HG03521 (cell line): Measurements from ENCODE around the gene NECTIN1.

Experiments
- ATAC-seq: cut with Tn5 transposase; IDR thresholded peaks from one replicate; pipeline ENCODE4 v1.9.1; 2021; ENCODE audit warnings: mild to moderate bottlenecking, moderate library complexity; ENCODE audit not compliant: unreplicated experiment

NECTIN1 gene

DNA sequence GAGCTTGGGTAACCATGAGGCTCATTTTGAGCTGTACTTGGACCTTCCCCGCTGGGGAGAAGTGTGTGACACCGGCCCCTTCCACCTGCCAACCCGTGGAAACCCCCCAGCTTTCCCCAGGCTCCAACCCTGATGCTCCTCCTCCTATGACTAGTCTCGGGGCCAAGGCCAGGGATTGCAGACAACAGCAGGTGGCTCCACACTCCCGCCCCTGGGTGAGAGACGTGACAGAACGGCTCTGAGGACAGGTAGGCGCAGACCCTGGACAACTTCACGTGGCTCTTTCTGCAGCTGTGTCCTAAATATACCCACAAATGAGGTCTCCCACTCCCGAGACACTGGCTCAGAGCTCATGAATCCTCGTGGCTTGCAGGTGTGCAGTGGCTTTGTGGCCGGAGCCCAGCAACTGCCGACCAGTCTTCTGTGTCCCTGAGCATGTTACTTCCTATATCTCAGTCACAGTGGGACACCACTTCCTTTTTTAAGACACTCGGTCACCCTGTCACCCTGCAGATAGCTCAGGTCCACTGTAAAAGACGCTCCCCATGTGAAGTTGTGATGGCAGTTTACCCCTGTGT is 55.2 kb downstream of the NECTIN1 start:
- peak; percentile 81 for ATAC-seq

DNA sequence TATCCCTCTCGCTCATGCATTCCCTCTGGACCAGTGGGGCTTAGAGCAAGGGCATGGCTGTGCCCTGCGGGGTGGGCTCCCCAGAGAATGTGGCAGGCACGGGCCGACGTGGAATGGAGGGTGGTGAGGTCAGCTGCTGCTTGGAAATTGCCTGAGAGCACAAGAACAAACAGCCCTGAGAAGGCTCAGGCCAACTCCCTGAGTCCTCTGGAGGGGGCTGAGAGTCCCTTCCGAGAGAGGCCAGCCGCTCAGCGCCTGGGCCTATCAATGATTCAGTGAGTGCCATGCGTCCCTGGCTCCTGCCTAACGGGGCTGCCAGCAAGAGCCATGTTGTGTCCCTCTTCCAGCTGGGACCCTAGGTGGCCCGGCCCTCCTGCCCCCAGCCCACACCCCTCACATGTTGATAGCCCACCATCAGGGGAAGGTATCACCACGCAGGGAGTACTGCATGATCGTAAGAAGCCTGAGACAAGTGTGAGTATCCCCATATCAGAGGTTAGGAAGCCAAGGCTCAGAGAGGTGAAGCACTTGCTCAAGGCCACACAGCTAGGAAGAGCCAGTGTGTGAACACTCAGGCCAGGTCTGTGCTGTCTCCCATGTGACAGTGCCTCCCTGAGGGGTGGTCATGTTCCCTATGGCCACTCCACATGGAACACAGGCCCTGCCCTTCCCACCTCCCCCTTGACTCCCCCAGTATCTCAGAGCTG is 55.8 kb downstream of the NECTIN1 start:
- no peak for ATAC-seq

DNA sequence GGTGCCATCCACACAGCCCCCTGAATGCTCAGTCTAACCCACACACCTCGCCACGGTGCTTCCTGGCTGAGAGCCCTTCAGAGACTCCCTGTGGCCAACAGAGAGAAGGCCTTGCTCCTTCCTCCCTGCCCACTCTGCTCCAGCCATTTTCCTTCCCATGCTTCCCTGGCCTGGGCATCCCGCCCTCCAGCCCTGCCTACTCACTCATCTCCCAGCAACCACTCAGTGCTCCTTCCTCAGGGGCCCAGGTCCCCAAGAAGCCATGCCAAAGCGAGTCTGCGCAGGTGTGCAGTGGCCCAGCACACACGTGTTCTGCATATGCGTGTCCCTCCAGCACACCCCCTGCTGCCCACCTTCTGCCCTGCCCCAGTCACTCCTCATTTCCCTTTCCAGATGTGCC is 56.4 kb downstream of the NECTIN1 start:
- no peak for ATAC-seq

DNA sequence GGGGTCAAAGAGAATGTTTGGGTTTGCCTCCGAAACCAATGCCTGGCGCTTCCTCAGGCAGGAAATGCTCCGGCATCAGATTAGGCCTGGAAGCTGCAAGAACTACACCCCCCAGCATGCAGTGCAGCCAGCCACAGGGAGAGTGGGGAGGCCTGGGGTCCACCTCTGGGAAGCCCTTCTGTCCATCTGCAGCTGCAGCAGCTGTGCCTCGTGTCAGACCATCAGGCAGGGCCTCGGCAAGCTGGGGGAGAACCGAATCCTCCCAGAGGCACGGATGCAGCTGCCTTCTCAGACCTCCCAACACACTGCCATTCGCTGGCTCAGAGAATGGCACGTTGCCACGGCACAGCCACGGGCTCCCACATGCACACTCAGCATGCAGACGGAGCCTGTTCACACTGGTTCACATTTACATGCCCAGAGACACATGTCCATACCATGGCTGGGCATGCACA is 57.4 kb downstream of the NECTIN1 start:
- no peak for ATAC-seq

DNA sequence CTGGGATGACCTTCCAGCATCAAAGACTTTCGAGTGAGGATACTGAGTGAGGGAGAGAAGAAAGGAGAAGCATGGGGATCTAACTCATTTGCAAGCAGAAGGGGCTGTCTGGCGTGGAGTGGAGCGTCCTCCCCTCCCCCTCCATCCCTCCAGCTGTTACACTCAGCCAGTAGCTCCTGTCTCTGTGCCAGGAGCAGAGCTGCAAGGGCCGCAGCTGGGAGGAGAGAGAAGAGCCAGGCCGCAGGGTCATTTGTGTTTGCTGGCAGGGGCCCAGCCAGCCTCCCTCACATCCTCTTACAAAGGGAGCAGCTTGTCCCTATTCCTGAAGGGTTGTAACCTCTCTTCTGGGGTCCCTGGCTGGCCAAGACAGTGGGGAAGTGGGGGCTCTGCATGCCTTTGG is 57.9 kb downstream of the NECTIN1 start:
- no peak for ATAC-seq

DNA sequence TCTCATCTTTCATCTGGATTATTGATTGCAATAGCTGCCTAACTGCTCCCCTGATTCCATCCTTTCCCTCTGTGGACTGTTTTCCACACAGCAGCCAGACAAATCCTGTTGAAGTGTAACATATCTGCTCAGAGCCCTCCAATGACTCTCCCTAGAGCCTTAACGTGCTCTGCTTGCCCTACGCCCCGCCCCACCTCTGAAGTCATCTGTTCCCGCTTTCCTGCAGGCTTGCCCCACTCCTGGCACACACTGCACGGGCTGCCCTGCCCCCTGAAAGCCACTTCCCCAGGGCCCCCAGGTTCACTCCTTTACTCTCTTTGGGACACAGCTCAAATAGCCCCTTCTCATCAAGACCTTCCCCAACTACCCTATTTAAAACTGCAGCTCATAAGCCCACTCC is 59.5 kb downstream of the NECTIN1 start:
- ATAC-seq, result no peak

DNA sequence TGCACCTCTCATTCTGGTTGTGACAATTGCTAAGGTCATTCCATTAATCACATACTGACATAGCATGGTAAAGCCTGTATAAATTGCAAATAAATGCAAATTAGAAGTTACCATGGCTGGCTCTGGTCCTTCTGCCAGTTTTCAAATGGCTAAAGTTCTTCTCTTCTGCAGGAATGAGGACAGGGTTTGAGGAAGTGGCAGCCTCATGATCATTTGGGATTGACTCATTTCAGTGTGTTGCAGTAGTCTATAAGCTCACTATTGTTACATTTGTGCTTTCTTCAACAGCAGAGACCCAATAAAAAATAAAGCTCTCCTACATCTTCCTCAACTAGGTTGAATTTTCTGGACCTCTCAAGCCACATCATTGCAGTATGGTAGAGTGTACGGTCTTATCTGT is 60.3 kb downstream of the NECTIN1 start:
- no peak for ATAC-seq

DNA sequence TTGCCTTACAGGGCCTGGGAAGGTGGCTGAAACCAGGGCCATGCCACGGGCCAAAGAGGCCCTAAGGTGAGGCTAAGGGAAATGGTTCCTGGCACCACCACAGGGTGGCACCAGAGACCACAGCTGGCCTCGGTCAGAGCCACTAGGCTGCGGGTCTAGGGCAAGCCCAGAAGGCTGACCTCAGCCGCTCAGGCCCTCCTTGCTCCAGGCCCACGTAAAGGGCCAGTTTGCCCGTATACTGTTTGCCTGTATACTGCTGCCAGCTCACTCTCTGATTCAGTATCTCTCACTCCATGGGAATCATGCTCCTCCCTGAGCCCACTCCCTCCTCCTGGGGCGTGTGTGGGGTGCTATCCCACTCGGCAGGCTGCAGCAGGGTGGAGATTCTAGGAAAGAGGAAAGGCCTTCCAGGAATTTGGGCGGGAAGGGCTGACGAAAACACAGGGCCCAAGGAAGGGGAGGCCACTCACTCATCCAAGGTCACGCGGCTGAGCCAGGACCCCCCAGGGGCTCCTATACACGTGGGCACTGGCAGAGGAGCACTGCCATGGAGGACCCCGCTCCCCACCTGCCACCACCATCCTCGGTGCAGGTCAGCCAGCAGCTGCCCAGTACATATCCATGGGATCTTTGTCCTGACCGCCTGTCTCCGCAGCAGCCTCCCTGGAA is 62.4 kb downstream of the NECTIN1 start:
- ATAC-seq, result no peak

DNA sequence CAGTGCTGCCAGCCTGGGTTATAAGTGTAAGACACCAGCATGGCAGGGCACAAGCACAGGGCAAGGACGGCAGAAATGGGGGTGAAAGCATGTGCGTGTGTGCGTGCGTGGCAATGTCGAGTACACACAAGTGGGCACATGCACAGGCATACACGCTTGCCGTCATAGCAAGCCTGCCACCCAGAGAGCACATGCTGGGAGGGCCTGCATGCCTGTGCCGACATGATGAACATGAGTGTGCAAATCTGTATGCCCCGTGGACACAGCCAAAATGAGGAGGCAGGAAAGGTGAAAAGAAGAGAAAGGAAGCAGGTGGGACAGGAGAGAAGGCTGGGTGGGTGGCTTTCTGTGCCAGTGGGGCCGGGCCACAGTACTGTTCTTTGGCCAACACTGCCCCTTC is 62.9 kb downstream of the NECTIN1 start:
- no peak for ATAC-seq

DNA sequence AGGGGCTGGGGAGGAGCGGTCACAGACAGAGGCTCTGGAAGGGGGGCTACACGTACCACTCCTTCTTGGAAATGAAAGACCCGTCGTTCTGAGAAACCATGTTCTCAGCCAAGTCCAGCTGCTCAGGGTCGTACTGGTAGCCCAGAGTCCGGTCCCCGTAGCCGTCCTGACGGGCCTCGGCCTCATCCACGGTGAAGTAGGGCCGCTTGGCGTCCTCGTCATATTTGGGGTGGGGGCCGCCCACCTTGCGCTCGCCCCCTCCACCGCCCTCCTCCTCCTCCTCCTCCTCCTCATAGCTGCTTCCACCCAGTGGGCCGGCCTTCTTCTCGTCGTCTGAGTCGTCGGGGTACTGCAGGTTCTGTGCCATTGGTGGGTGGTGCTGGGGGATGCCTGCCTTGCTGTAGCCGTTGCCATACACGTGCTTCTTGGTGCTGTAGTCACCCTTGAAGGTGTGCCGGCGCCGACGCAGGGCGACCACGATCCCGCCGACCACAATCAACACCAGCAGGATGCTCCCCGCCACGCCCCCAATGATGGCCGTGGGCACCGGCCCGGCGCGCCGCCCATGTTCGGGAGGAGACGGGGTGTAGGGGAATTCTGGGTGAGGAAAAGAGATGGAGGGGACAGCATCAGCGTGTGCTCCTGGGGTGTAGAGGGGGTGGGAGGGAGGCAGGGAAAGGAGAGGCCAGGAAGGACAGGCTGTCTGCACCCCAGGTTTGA is 64.1 kb downstream of the NECTIN1 start:
- no peak for ATAC-seq

DNA sequence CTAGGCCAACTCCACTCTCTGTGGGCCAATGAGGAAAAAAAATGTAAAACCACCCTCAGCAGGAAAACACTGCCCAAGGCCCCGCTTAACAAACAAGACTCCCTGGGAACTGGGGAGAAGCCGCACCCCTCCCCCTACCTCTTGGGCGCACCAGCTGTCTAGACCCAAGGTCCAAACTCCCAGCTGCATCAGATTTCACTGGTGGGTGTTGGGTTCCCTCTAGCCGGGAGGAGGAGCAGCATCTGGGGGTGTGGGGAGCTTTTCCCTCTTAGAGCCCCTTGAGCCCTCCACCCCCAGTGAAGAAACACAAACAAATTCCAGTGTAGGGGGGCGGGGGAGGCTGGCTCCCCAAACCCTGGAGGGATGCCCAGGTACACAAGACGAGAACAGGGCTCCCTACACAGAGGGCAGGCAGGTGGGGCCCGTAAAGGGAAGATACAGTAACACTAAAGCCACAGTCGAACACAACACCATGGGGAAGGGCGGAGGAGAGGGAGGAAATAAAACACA is 64.9 kb downstream of the NECTIN1 start:
- ATAC-seq, result no peak

DNA sequence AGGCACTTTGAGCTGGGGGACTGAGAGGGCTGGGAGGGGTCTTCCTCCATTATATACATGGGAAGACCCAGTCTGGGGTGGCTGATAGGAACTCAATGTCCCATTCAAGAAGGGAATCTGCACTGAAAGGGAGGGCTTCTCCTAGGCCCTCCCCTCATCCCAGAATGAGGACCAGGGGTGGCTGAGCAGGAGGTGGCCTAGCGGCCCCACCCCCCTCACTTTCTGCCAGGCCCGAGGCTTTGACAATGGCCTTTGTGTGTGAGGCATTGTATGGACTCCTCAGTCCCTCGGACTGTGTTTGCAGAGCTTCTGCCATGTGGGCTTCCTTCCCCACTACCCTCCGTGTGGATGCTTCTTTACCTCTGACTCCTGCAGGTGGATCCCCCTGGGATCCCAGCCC is 65.7 kb downstream of the NECTIN1 start:
- ATAC-seq, result no peak

DNA sequence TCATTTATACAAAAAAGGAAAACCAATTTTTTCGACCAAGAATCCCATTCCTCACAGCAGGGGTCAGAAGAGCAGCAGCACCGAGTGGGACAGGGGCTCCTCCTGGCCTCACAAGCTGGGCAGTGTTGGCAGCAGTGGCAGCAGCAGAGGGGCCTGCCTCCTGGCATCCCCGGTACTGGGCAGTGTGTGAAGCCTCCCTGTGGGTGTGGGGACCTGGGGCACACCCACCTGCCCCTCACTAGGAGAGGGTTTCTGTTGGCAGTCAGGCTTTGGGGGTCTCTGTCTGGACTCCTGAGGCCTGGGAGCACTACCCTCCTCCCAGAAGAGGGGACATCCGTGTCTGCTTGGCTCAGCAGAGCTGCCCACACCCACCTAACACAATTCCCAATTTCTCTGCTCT is 67.8 kb downstream of the NECTIN1 start:
- no peak for ATAC-seq

DNA sequence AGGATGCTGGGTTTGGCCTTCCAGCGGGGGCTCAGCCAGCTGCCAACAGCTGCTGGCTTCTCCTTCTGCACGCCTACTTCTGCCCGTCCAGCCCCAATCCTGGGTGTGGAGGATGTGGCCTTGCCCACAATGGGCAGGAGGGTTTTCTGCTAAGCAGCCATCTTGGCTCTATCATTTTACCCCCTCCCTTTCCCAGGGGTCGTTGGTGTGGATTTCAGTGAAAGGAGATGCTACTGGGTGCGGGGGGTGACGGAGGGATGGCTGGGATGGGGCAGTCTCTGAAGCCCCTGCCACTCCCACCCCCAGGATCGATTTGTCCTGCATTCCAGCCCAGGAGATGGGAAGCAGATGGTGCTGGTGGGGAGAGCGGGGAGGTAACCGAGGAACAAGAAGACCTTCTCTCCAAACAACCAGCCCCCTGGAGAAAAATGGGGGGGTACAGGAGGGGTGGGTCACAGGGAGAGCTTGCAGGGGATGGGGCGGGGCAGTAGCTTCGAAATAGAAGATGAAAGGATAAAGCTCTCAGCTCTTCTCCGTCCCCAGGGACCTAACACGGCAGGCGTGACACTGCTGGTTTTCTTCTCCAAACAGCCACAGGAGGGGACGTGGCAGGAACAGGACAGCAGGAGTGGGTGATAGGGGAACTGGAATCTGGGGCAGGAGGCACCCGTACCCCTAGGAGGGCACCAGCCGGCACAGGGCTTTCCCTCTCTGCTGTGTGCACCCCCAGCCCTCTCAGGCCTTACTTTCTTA is 68.9 kb downstream of the NECTIN1 start:
- no peak for ATAC-seq

DNA sequence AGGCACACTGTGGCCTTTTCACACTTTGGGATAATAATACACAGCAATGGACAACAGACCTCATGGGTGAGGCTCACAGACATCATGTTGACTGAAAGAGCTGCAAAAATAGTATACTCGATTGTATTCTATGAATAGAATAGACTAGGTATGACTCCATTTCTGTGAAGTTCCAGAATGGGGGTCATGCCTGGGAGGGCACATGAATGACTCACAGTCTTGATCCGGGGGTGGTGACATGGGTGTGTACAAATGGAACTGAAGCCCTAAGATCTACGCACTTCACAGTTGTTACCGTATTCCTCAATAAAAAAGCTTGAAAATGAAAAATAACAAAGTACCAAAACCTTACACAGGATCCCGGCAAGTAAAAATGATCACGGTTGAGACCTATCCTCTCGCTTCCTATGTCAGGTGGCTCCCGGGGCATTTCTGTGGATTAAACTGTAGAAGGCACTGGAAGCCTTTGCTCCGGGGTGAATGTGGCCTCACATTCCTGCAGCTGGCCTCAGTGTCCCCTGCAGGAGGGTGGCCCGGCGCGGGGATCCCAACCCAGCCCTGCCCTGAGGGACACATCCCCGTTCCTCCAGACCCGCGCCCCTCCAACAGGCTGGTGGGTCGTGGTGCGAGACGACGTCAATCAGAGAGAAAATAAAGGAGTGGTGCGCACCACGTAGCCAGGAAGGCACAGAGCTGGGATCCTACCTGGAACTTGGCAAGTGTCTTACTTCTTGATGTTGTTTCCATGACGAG is 75.9 kb downstream of the NECTIN1 start:
- ATAC-seq, result no peak

DNA sequence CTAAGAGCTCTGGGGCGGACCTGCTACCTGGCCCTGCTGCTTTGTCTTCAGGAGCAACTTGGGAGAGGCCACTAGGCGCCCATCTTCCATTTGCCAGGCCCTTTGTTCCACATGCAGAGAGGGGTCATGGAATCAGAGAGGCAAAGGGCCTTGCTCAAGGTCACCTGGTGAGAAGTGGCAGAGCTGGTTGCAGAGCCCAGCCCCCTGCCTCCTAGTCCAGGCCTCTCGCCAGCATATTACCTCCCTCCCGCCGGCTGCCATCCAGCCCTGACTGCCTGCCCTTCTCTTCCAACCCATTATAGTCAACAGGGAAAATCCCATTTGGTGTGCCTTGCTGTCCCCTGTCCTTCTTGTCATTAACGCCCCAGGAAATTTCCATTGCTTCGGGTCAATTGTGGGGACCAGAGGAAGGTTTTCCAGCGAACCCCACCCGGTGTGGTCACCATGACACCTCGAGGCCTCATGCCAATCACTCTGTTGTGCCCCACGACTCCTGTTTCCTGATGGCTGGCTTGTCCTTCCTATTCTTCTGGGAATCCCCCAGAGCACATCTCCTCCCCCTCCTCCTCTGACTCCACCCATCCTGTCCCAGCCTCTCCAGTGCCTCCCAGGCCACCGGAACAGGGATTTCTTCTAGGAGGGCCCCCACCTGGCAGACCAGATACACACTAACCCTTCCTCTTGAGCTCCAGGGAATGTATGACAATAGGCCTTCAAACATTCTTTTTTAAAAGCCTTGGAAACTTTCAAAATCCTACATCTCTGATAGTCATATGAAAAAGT is 77.0 kb downstream of the NECTIN1 start:
- no peak for ATAC-seq

DNA sequence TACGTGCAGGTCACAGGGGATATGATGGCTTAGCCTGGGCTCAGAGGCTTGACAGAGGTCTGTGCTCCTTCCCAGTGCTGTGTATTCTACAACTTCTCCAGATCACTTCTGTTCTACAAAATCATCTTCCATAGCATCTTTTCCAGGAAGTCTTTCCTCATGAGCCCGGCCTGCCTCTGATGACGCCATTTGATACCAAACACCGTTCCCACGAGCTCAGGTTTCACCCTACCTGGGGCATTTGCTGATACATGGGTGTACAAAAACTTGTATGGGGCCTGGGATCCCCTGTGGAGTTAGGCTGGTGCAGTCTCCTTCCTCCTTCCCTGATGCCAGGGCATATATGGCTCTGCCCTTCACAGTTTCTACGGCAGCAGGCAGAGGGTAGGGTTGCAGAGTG is 78.7 kb downstream of the NECTIN1 start:
- no peak for ATAC-seq

DNA sequence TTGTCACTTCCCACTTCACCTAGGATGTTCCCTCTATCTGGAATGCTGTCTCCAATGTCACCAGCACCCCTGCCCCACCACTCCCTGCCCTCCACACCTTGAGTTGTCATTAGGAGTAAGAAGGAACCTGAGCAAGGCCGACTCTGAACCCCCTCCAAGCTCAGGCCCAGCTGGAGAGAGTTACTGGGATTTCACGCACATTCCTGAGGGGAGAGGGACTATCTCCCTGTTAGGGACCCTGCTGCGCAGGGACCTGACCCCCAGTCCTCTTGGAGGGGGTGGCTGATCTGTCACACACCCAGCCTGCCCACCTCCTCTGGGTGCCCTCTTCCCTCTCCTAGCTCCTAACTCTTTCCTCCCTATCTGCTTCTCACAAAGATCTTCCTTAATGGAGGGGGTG is 81.7 kb downstream of the NECTIN1 start:
- no peak for ATAC-seq

DNA sequence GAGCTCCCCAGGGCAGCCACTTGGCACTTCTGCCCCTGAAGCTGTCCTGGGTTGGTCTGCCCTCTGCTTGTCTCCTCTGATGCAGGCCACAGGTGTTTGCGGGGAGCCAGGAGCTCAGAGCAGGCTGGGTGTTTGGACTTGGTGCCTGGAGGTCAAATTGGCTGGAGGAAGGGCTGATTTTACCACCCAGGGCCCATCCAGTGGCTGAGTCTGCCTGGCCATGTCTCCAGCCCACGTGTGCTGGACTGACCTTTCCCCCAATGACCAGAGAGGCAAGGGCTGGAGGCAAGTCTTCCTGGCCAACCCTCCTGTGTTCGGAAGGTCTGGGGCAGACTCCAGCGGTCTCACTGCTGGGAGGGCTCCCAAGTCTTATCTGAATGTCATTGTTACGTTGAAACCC is 84.0 kb downstream of the NECTIN1 start:
- no peak for ATAC-seq
